PC-9 (cell line): ENCODE measurements around the gene TMEM271. TPM values are rescaled to one million over a fixed set of nuclear protein-coding genes. Genes with fewer than 3 reads are reported as not detected.

Experiments
- BruUV-seq: library from RNA; stranded (reverse); fragments of 400-500 nt; replicated peaks from 2 replicates; lab custom pipeline; 2021; lab: Mats Ljungman, UMichigan
- CTCF ChIA-PET: fragments of 300-600 bp; sonication (Branson Sonifier 250); formaldehyde crosslinking; loops from one replicate; lab custom pipeline; 2022; ENCODE audit warnings: antibody characterized with exemption; lab: Charles Lee
- POLR2A ChIA-PET: fragments of 300-600 bp; sonication (Branson Sonifier 250); formaldehyde crosslinking; loops from one replicate; lab custom pipeline; 2022; ENCODE audit warnings: antibody characterized with exemption; ENCODE audit not compliant: unreplicated experiment; lab: Charles Lee
- DNase-seq, 2 experiments: peaks; one replicate each; pipeline versions ENCODE4 v3.0.0 to v3.0.0-alpha.2; 2015 to 2022; ENCODE audit warnings: mixed read lengths in 1 of 2
- H2AFZ ChIP-seq: fragments of 200-600 bp; sonication (generic); 2 replicates; pipeline ENCODE4 v1.8.1; 2017; ENCODE audit warnings: antibody characterized with exemption
- H3F3A ChIP-seq: fragments of 200-600 bp; sonication (generic); 2 replicates; pipeline ENCODE4 v1.8.1; 2017; ENCODE audit warnings: antibody characterized with exemption, mild to moderate bottlenecking, low read depth; ENCODE audit not compliant: insufficient read depth
- H3K27ac ChIP-seq: fragments of 200-600 bp; sonication (generic); 2 replicates; pipeline ENCODE4 v1.6.1; 2016; ENCODE audit warnings: mixed run types
- H3K27me3 ChIP-seq: fragments of 200-600 bp; sonication (generic); 2 replicates; pipeline ENCODE4 v1.6.1; 2016; ENCODE audit warnings: low read depth, mixed run types; ENCODE audit not compliant: insufficient read depth
- H3K36me3 ChIP-seq: fragments of 200-600 bp; sonication (generic); 2 replicates; pipeline ENCODE4 v1.6.1; 2016; ENCODE audit warnings: low read depth, mixed run types
- H3K4me1 ChIP-seq: fragments of 200-600 bp; sonication (generic); replicated peaks from 2 replicates; pipeline ENCODE4 v1.6.1; 2016; ENCODE audit warnings: mixed run types; ENCODE audit not compliant: insufficient read depth
- H3K4me2 ChIP-seq: fragments of 200-600 bp; sonication (generic); 2 replicates; pipeline ENCODE4 v1.6.1; 2017; ENCODE audit warnings: mixed run types
- H3K4me3 ChIP-seq: fragments of 200-600 bp; sonication (generic); 2 replicates; pipeline ENCODE4 v1.6.1; 2016; ENCODE audit warnings: mixed run types
- H3K79me2 ChIP-seq: fragments of 200-600 bp; sonication (generic); 2 replicates; pipeline ENCODE4 v1.6.1; 2017; ENCODE audit warnings: low read depth, mixed run types
- H3K9me2 ChIP-seq: fragments of 200-600 bp; sonication (generic); 2 replicates; pipeline ENCODE4 v1.8.1; 2017; ENCODE audit warnings: mild to moderate bottlenecking; ENCODE audit not compliant: insufficient read depth
- H3K9me3 ChIP-seq: fragments of 200-600 bp; sonication (generic); 2 replicates; pipeline ENCODE4 v1.8.1; 2016; ENCODE audit warnings: low read depth; ENCODE audit not compliant: insufficient read depth
- H4K20me1 ChIP-seq: fragments of 200-600 bp; sonication (generic); 2 replicates; pipeline ENCODE4 v1.8.1; 2017; ENCODE audit not compliant: insufficient read depth
- EZH2 ChIP-seq: fragments of 200-600 bp; sonication (generic); IDR thresholded peaks from 2 replicates; pipeline ENCODE4 v1.8.0; 2017; ENCODE audit warnings: antibody characterized with exemption, low read depth
- intact Hi-C: fragments of 100-400 bp; cut with micrococcal nuclease; formaldehyde crosslinking; loops from one replicate; pipeline ENCODE4 v1.10.0; 2022; ENCODE audit not compliant: unreplicated experiment
- total RNA-seq: library from RNA; stranded (reverse); gene quantifications from 2 replicates; pipeline ENCODE4 v1.2.3, GENCODE V29; 2021
- TF ChIP-seq, protein P1 (sequence below): fragments of 200-600 bp; sonication (generic); conservative IDR thresholded peaks from 2 replicates; pipeline ENCODE4 v1.6.1; 2017; ENCODE audit warnings: mixed run types, antibody characterized with exemption, mild to moderate bottlenecking, moderate library complexity

TMEM271 gene
- total RNA-seq, 1 experiment from 2014 or later = not detected

DNA sequence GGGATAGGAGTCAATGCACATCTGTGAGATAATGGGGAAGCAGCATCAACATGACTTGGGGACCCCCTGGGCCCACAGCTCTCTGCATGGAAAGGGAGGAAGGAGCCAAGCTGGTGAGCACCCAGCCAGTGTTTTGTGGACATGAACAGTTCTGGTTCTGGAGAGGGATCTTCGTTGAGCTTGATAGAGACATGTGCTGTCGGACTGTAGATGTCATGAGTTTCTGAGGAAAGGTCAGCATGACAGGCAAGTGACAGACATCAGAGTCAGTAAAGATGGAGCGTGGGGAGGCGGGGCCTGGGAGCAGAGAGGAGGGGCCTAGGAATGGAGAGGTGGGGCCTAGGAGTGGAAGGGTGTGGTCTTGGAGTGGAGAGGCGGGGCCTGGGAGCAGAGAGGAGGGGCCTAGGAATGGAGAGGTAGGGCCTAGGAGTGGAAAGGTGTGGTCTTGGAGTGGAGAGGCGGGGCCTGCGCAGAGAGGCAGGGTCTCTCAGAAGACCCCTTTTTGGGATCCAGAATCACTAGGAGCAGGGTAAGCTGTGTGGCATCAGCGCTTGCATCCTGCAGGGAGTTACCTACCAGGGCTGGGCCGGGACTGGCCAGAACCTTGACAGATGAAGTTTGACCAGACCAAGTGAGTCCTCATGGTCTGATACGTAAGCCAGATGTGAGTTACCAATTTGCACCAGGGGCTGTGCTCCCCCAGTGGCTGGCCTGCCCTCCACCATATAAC is 43.3 kb downstream of the TMEM271 start:
- no TSS peak for BruUV-seq
- no peaks in the 10 kb centered on the region for H3K27me3 ChIP-seq
- H3K4me1 ChIP-seq = no peaks in the 10 kb centered on the region
- H3K4me3 ChIP-seq = no peak overlapping the region
- no peaks in the 10 kb centered on the region for H4K20me1 ChIP-seq
- H3K36me3 ChIP-seq = peaks cover 17% of the 10 kb centered on the region
- no peak overlapping the region for H3K4me2 ChIP-seq
- H3K27ac ChIP-seq = no peak overlapping the region
- no peaks in the 10 kb centered on the region for H3K9me3 ChIP-seq
- no peak for DNase-seq
- intact Hi-C loops = no loop called here
- CTCF ChIA-PET = no interaction called here
- POLR2A ChIA-PET = interaction anchor here (0.7 kb wide), 1 partner anchor 13 kb away, joined by 4 read pairs; no protein-coding TSS in a partner anchor
- no peaks in the 10 kb centered on the region for H3F3A ChIP-seq
- H2AFZ ChIP-seq = no peak overlapping the region
- TF ChIP-seq, protein P1, sequence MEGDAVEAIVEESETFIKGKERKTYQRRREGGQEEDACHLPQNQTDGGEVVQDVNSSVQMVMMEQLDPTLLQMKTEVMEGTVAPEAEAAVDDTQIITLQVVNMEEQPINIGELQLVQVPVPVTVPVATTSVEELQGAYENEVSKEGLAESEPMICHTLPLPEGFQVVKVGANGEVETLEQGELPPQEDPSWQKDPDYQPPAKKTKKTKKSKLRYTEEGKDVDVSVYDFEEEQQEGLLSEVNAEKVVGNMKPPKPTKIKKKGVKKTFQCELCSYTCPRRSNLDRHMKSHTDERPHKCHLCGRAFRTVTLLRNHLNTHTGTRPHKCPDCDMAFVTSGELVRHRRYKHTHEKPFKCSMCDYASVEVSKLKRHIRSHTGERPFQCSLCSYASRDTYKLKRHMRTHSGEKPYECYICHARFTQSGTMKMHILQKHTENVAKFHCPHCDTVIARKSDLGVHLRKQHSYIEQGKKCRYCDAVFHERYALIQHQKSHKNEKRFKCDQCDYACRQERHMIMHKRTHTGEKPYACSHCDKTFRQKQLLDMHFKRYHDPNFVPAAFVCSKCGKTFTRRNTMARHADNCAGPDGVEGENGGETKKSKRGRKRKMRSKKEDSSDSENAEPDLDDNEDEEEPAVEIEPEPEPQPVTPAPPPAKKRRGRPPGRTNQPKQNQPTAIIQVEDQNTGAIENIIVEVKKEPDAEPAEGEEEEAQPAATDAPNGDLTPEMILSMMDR = no peak
- no peak for TF ChIP-seq EZH2
- no peaks in the 10 kb centered on the region for H3K79me2 ChIP-seq
- no peaks in the 10 kb centered on the region for H3K9me2 ChIP-seq

DNA sequence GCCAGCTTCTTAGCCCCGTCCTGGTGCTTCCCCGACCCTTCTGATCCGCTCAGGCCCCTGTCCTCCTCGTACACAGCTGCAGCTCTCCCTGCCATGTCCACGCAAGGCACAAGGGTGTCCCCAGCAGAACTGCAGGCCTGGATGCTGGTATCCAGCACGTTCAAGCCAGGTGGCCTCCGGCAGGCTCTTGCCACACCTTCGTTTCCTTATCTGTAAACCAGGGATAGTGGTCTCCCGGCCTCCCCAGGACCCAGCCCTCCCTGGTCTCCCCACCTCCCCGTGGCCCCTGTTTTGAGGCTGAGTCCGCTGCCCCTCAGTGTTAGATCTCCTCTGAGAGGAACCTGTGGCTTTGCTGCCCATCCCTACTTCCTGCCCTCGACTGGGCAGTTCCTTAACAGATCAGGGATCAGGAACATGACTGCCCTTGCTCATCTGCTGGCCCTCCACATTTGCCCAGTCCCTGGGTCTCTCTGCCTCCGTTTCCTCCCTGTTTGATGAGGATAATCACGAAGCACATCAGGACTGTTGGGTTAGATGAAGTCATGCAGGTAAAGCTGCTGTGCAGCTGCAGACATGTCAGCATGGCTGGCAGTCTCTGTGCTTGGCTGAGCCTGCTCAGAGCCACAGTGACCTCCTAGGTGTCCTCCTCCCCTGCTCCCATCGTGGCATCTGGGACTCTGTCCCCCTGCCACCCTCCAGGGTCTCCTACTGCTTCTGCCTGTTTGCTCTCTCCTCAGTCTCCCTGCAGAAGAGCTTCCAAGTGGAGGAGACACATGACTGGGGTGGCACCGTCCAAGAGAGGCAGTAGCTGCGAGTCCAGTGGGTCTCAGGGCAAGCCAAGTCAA is 44.2 kb downstream of the TMEM271 start:
- no peaks in the 10 kb centered on the region for H3K9me2 ChIP-seq
- H3K27me3 ChIP-seq = no peaks in the 10 kb centered on the region
- TF ChIP-seq, protein P1 = no peak
- no peak for TF ChIP-seq EZH2
- POLR2A ChIA-PET = no interaction called here
- H3K36me3 ChIP-seq = peaks cover 25% of the 10 kb centered on the region
- H3F3A ChIP-seq = no peaks in the 10 kb centered on the region
- H3K27ac ChIP-seq = no peak overlapping the region
- H3K4me2 ChIP-seq = no peak overlapping the region
- H3K9me3 ChIP-seq = no peaks in the 10 kb centered on the region
- H3K79me2 ChIP-seq = no peaks in the 10 kb centered on the region
- no peaks in the 10 kb centered on the region for H4K20me1 ChIP-seq
- H3K4me3 ChIP-seq = no peak overlapping the region
- no peaks in the 10 kb centered on the region for H3K4me1 ChIP-seq
- CTCF ChIA-PET = no interaction called here
- H2AFZ ChIP-seq = no peak overlapping the region
- intact Hi-C loops = no loop called here
- no peak for DNase-seq
- BruUV-seq = no TSS peak

DNA sequence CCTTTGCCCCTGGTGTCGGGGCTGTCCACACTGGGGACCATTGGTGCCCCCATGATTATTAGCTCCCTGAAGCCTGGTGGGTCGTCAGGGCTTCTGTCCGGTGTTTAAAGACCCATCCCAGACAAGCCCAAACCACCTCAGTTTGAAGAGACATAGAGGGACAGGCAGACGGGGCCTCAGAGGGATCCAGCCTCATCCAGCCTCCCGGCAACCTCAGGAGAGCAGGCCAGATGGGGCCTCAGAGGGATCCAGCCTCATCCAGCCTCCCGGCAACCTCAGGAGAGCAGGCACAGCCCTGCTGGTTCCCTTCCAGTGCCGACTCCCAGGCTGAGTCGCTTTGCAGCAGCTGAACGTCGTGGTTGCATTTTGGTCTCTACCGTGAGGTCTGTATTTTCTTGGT is 45.0 kb downstream of the TMEM271 start:
- Histone ChIP-seq H3K9me2 (no peaks in the 10 kb centered on the region), H3F3A (no peaks in the 10 kb centered on the region), H3K27ac (no peak overlapping the region), H3K4me1 (no peaks in the 10 kb centered on the region), H3K4me3 (no peak overlapping the region), H3K36me3 (peaks cover 32% of the 10 kb centered on the region), H3K9me3 (no peaks in the 10 kb centered on the region), H3K4me2 (no peak overlapping the region), H3K27me3 (no peaks in the 10 kb centered on the region), H2AFZ (no peak overlapping the region), H3K79me2 (no peaks in the 10 kb centered on the region), H4K20me1 (no peaks in the 10 kb centered on the region)
- intact Hi-C loops = no loop called here
- TF ChIP-seq, protein P1 = no peak
- TF ChIP-seq EZH2 = no peak
- DNase-seq = peak in 1 of 2 experiments; percentile 17
- POLR2A ChIA-PET = no interaction called here
- CTCF ChIA-PET = no interaction called here
- no TSS peak for BruUV-seq
